ENCODE results near the gene FNDC3B. TPM values are rescaled to one million over a fixed set of nuclear protein-coding genes. Genes with fewer than 3 reads are reported as not detected.
A peak's percentile ranks its signal among the peaks of the same experiment; 100 is the strongest.

Gene FNDC3B
- total and polyA plus RNA-seq, 9 of the 15 experiments (the other 6 are each of a cell fraction or from before 2014, with no cell fraction given): 7.0 to 35.8 (median 16.2) TPM

DNA sequence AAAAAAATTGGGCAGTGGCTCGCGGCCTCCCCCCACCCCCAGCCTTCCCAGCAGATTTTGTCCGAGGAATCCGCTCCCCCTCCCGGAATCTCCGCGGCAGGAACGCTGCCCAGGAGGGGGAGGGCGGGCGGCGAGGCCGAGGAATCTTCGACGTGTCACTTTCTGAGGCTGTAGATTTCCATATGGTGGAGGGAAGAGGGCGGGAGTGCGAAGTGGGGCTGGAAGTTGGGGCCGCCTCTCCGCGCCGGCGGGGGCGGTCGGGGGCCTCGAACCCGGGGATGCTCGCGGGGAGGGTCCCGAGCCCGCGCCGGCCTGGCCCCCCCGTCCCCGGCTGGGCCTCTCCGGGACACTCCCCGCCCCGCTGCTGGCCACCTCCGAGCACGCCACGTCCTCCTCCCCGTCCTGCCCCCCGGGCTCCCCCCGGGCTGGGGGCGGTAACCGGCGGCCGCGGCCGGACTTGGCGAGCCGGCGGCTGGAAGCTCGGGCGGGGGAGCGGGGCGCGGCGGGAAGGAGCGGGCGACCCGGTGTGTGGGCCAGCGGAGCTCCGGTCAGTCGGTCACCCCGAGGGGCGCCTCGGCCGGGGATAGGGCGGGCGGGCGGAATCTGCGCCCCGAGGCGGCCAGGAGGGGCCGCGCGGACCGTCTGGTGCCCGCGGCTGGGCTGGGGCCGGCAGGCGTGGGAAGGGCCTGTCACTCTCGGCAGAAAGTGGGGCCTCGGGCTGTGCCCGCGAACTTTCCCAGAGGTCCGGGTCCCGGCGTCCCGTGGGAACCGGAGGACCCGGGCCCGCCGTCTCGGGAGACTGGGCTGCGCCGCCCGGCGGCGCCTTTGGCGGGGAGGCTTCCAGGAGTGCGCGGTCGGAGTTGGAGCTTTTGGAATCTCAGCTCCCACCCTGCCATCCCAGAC, 951 bp downstream of the FNDC3B start (continued):
- TF ChIP-seq, protein P1, sequence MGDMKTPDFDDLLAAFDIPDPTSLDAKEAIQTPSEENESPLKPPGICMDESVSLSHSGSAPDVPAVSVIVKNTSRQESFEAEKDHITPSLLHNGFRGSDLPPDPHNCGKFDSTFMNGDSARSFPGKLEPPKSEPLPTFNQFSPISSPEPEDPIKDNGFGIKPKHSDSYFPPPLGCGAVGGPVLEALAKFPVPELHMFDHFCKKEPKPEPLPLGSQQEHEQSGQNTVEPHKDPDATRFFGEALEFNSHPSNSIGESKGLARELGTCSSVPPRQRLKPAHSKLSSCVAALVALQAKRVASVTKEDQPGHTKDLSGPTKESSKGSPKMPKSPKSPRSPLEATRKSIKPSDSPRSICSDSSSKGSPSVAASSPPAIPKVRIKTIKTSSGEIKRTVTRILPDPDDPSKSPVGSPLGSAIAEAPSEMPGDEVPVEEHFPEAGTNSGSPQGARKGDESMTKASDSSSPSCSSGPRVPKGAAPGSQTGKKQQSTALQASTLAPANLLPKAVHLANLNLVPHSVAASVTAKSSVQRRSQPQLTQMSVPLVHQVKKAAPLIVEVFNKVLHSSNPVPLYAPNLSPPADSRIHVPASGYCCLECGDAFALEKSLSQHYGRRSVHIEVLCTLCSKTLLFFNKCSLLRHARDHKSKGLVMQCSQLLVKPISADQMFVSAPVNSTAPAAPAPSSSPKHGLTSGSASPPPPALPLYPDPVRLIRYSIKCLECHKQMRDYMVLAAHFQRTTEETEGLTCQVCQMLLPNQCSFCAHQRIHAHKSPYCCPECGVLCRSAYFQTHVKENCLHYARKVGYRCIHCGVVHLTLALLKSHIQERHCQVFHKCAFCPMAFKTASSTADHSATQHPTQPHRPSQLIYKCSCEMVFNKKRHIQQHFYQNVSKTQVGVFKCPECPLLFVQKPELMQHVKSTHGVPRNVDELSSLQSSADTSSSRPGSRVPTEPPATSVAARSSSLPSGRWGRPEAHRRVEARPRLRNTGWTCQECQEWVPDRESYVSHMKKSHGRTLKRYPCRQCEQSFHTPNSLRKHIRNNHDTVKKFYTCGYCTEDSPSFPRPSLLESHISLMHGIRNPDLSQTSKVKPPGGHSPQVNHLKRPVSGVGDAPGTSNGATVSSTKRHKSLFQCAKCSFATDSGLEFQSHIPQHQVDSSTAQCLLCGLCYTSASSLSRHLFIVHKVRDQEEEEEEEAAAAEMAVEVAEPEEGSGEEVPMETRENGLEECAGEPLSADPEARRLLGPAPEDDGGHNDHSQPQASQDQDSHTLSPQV (IDR thresholded peaks at IDR 0.05): peak; percentile 44; the same call in 1 of the 2 replicates
- TF ChIP-seq, protein P2, sequence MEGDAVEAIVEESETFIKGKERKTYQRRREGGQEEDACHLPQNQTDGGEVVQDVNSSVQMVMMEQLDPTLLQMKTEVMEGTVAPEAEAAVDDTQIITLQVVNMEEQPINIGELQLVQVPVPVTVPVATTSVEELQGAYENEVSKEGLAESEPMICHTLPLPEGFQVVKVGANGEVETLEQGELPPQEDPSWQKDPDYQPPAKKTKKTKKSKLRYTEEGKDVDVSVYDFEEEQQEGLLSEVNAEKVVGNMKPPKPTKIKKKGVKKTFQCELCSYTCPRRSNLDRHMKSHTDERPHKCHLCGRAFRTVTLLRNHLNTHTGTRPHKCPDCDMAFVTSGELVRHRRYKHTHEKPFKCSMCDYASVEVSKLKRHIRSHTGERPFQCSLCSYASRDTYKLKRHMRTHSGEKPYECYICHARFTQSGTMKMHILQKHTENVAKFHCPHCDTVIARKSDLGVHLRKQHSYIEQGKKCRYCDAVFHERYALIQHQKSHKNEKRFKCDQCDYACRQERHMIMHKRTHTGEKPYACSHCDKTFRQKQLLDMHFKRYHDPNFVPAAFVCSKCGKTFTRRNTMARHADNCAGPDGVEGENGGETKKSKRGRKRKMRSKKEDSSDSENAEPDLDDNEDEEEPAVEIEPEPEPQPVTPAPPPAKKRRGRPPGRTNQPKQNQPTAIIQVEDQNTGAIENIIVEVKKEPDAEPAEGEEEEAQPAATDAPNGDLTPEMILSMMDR (IDR thresholded peaks at IDR 0.05 in 2 of 3, conservative IDR thresholded peaks at IDR 0.05 in 1 of 3; ENCODE audit: insufficient read depth in 2 of 3, low read depth in 1 of 3, low read length in 3 of 3): peak in 2 of 3 experiments; percentile 3 to 25; a peak in 3 of 6 replicates
- no peak for TF ChIP-seq ZNF316 (IDR thresholded peaks at IDR 0.05)
- TF ChIP-seq HLTF (IDR thresholded peaks at IDR 0.05): no peak
- TF ChIP-seq ETV5 (CRISPR knock-in tag; IDR thresholded peaks at IDR 0.05; ENCODE audit: low read depth): no peak
- TF ChIP-seq JUN (IDR thresholded peaks at IDR 0.05; ENCODE audit: borderline replicate concordance, low read depth, low read length): 0 out of 2 replicates have a peak, but pooled peaks have one; percentile 6
- TF ChIP-seq JUN (CRISPR knock-in tag; IDR thresholded peaks at IDR 0.05; ENCODE audit: borderline replicate concordance): peak; percentile 72; the same call in 1 of the 2 replicates
- TF ChIP-seq ZBED1 (IDR thresholded peaks at IDR 0.05): 0 out of 2 replicates have a peak, but pooled peaks have one; percentile 38
- no peak for TF ChIP-seq ZKSCAN3 (CRISPR knock-in tag; IDR thresholded peaks at IDR 0.05)
- TF ChIP-seq FOXJ2 (tag; IDR thresholded peaks at IDR 0.05): no peak
- no peak for TF ChIP-seq PHTF2 (CRISPR knock-in tag; IDR thresholded peaks at IDR 0.05)
- TF ChIP-seq NEUROD1 (IDR thresholded peaks at IDR 0.05; ENCODE audit: borderline replicate concordance, low read depth, low read length, partially characterized antibody): no peak
- TF ChIP-seq MEIS2 (IDR thresholded peaks at IDR 0.05; ENCODE audit: partially characterized antibody): peak; percentile 2
- TF ChIP-seq ZNF121 (CRISPR knock-in tag; conservative IDR thresholded peaks at IDR 0.05): no peak
- no peak for TF ChIP-seq CREBBP (IDR thresholded peaks at IDR 0.05; ENCODE audit: low read depth, low read length)
- TF ChIP-seq RBM14 (IDR thresholded peaks at IDR 0.05; ENCODE audit: borderline replicate concordance, insufficient read depth, low read depth, low read length): 0 out of 2 replicates have a peak, but pooled peaks have one; percentile 74
- no peak for TF ChIP-seq NCOA4 (IDR thresholded peaks at IDR 0.05; ENCODE audit: partially characterized antibody)
- TF ChIP-seq POLR2A (conservative IDR thresholded peaks at IDR 0.05): no peak
- no peak for TF ChIP-seq ZNF507 (tag; conservative IDR thresholded peaks at IDR 0.05)
- peak; percentile 55 for TF ChIP-seq CXXC5 (CRISPR knock-in tag; IDR thresholded peaks at IDR 0.05)
- TF ChIP-seq NBN (IDR thresholded peaks at IDR 0.05; ENCODE audit: low read depth): no peak
- no peak for TF ChIP-seq HNRNPL (IDR thresholded peaks at IDR 0.05; ENCODE audit: low read depth, low read length)
- 0 out of 2 replicates have a peak, but pooled peaks have one; percentile 29 for TF ChIP-seq ZBTB1 (CRISPR knock-in tag; IDR thresholded peaks at IDR 0.05; ENCODE audit: borderline replicate concordance, low read depth)
- peak; percentile 77; the same call in 1 of the 2 replicates for TF ChIP-seq KAT7 (CRISPR knock-in tag; IDR thresholded peaks at IDR 0.05; ENCODE audit: borderline replicate concordance)
